Astrocyte of the spinal cord (primary cell): ENCODE measurements around the gene INSRR.

Experiments used
- DNase-seq: peaks from one replicate; pipeline ENCODE4 v3.0.0; 2011; ENCODE audit warnings: low read depth, low spot score
- H3K4me3 ChIP-seq: 2 replicates; pipeline ENCODE4 v1.5.1; 2011; ENCODE audit warnings: low read depth, mild to moderate bottlenecking, low read length, moderate library complexity
- in situ Hi-C: cut with HindIII; loops from 2 replicates; pipeline ENCODE4 v1.10.0; 2017; ENCODE audit warnings: low sequenced_read_pairs
- TF ChIP-seq, protein P1 (sequence below): IDR thresholded peaks from 2 replicates; pipeline ENCODE4 v1.5.1; 2012; ENCODE audit warnings: low read depth, mild to moderate bottlenecking, low read length, inconsistent platforms

The INSRR gene

GRCh38 chr1:156845055-156845952 lies 13.6 kb downstream of the INSRR start:
- TF ChIP-seq, protein P1, sequence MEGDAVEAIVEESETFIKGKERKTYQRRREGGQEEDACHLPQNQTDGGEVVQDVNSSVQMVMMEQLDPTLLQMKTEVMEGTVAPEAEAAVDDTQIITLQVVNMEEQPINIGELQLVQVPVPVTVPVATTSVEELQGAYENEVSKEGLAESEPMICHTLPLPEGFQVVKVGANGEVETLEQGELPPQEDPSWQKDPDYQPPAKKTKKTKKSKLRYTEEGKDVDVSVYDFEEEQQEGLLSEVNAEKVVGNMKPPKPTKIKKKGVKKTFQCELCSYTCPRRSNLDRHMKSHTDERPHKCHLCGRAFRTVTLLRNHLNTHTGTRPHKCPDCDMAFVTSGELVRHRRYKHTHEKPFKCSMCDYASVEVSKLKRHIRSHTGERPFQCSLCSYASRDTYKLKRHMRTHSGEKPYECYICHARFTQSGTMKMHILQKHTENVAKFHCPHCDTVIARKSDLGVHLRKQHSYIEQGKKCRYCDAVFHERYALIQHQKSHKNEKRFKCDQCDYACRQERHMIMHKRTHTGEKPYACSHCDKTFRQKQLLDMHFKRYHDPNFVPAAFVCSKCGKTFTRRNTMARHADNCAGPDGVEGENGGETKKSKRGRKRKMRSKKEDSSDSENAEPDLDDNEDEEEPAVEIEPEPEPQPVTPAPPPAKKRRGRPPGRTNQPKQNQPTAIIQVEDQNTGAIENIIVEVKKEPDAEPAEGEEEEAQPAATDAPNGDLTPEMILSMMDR: no peak
- in situ Hi-C loops: no loop called here
- no peak for DNase-seq
- H3K4me3 ChIP-seq: no peak overlapping the region

DNA sequence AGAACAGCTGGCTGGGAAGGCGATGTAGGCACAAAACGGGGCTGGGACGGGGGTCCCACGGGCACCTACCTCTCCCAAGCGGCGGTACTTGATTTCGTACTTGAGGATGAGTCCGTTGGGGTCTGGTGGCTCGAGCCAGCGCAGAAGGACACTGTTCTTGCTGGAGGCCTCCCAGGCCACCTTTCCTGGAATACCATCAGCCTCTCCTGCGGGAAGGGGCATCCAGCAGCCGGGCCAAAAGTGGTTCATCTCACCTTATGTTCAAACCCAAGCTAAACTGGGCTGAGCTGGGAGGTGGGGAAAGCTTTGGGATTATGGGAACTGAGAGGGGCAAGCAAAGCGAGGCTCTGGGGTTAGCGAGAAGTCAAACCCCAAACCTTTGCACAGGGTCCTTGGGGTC lies 14.3 kb downstream of the INSRR start:
- in situ Hi-C loops: no loop called here
- H3K4me3 ChIP-seq: no peak overlapping the region

DNA sequence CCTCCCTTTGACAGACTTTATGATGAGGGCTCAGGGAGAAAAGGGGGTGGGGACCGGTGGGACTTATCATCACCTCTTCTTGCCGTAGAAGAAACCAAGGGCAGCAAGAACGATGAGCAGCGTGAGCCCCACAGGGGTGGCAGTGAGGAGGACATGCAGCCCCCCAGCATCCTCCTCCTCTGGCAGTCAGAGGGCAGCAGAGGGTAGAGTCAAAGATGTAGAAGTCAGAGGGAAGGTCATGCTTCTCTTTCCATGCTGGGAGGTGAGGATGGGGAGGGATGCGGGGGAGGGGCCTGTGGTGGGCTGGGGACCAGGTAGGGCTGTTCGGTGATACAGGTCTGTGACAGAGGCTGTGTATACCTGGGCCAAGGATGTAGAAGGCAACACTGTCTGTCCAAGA lies 14.8 kb downstream of the INSRR start:
- DNase-seq: no peak
- no peak overlapping the region for H3K4me3 ChIP-seq
- in situ Hi-C loops: no loop called here
- TF ChIP-seq, protein P1: no peak

More for the DNA sequence above, 14.3 kb downstream of the INSRR start:
- TF ChIP-seq, protein P1: no peak
- no peak for DNase-seq

GRCh38 chr1:156842618-156843300 lies 16.2 kb downstream of the INSRR start:
- H3K4me3 ChIP-seq: no peak overlapping the region
- TF ChIP-seq, protein P1: no peak
- no peak for DNase-seq
- in situ Hi-C loops: no loop called here

DNA sequence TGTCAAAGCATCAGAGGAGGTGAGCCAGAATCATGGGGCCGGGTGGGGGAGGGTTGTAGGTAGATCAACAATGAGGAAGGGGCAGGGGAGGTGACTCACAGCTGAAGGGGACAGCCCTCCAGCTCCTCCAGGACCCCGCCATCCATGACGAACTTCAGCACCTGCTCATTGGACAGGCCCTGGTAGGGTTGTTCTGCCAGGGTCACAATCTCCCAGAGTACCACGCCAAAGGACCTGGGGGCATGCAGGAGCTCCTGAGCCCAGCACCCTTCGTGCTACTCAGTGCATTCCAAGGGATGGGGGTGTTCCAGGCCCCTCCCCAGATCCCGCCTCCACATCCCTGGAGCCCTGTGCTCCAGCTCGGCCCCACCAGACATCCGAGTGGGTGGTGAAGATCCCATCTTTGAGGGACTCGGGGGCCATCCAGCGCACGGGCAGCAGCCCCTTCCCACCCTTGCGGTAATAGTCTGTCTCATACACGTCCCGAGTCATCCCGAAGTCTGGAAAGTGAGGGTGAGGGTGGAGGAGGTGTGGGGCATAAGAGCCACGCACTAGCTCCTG lies 17.5 kb downstream of the INSRR start:
- in situ Hi-C loops: no loop called here
- TF ChIP-seq, protein P1: no peak

GRCh38 chr1:156840898-156841279 lies 18.0 kb downstream of the INSRR start:
- H3K4me3 ChIP-seq: no peak overlapping the region
- in situ Hi-C loops: no loop called here
- DNase-seq: no peak
- TF ChIP-seq, protein P1: no peak

More for the DNA sequence above, 17.5 kb downstream of the INSRR start:
- H3K4me3 ChIP-seq: no peak overlapping the region
- no peak for DNase-seq
